HEK293 (cell line): Measurements from ENCODE around the gene TGFB1.

Experiments used
- HOXD13 ChIP-seq: sonication (generic); formaldehyde crosslinking; IDR thresholded peaks from 2 replicates; pipeline ENCODE4 v1.8.0; 2022; ENCODE audit warnings: missing genetic modification reagents, borderline replicate concordance
- PRDM10 ChIP-seq: fragments of 450-650 bp; formaldehyde crosslinking; IDR thresholded peaks from 2 replicates; pipeline ENCODE4 v1.5.1; 2016; ENCODE audit warnings: missing biosample characterization, missing genetic modification characterization
- ZNF169 ChIP-seq: fragments of 450-650 bp; formaldehyde crosslinking; IDR thresholded peaks from 2 replicates; pipeline ENCODE4 v1.5.1; 2016; ENCODE audit warnings: missing biosample characterization, missing genetic modification characterization
- ZNF488 ChIP-seq: fragments of 450-650 bp; formaldehyde crosslinking; IDR thresholded peaks from 2 replicates; pipeline ENCODE4 v1.5.1; 2016; ENCODE audit warnings: missing biosample characterization, missing genetic modification characterization
- ZNF544 ChIP-seq: fragments of 450-650 bp; formaldehyde crosslinking; IDR thresholded peaks from 2 replicates; pipeline ENCODE4 v1.5.0; 2017; ENCODE audit warnings: missing biosample characterization, missing genetic modification characterization
- ZNF548 ChIP-seq: fragments of 450-650 bp; formaldehyde crosslinking; IDR thresholded peaks from 2 replicates; pipeline ENCODE4 v1.5.1; 2016; ENCODE audit warnings: missing biosample characterization, missing genetic modification characterization
- ZNF670 ChIP-seq: fragments of 450-650 bp; formaldehyde crosslinking; IDR thresholded peaks from 2 replicates; pipeline ENCODE4 v1.5.1; 2016; ENCODE audit warnings: missing biosample characterization, missing genetic modification characterization, low read depth
- ZNF747 ChIP-seq: fragments of 450-650 bp; formaldehyde crosslinking; IDR thresholded peaks from 2 replicates; pipeline ENCODE4 v1.5.1; 2016; ENCODE audit warnings: missing biosample characterization, missing genetic modification characterization
- ZSCAN5A ChIP-seq: fragments of 450-650 bp; formaldehyde crosslinking; IDR thresholded peaks from 2 replicates; pipeline ENCODE4 v1.5.1; 2016; ENCODE audit warnings: missing biosample characterization, missing genetic modification characterization
- TF ChIP-seq, protein P1 (sequence below): fragments of 450-650 bp; formaldehyde crosslinking; IDR thresholded peaks from 2 replicates; pipeline ENCODE4 v1.5.1; 2016; ENCODE audit warnings: missing biosample characterization, missing genetic modification characterization
- TF ChIP-seq, protein P2 (sequence below): fragments of 450-650 bp; formaldehyde crosslinking; IDR thresholded peaks from 2 replicates; pipeline ENCODE4 v1.5.1; 2016; ENCODE audit warnings: missing biosample characterization, missing genetic modification characterization, borderline replicate concordance

- no peak for TF ChIP-seq ZNF544 (tag by site-specific recombination)
- TF ChIP-seq PRDM10 (tag by site-specific recombination): no peak
- no peak for TF ChIP-seq ZSCAN5A (tag by site-specific recombination)
- TF ChIP-seq ZNF169 (tag by site-specific recombination): no peak
- TF ChIP-seq, protein P1, sequence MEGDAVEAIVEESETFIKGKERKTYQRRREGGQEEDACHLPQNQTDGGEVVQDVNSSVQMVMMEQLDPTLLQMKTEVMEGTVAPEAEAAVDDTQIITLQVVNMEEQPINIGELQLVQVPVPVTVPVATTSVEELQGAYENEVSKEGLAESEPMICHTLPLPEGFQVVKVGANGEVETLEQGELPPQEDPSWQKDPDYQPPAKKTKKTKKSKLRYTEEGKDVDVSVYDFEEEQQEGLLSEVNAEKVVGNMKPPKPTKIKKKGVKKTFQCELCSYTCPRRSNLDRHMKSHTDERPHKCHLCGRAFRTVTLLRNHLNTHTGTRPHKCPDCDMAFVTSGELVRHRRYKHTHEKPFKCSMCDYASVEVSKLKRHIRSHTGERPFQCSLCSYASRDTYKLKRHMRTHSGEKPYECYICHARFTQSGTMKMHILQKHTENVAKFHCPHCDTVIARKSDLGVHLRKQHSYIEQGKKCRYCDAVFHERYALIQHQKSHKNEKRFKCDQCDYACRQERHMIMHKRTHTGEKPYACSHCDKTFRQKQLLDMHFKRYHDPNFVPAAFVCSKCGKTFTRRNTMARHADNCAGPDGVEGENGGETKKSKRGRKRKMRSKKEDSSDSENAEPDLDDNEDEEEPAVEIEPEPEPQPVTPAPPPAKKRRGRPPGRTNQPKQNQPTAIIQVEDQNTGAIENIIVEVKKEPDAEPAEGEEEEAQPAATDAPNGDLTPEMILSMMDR (tag by site-specific recombination): no peak
- TF ChIP-seq ZNF488: no peak
- TF ChIP-seq, protein P2, sequence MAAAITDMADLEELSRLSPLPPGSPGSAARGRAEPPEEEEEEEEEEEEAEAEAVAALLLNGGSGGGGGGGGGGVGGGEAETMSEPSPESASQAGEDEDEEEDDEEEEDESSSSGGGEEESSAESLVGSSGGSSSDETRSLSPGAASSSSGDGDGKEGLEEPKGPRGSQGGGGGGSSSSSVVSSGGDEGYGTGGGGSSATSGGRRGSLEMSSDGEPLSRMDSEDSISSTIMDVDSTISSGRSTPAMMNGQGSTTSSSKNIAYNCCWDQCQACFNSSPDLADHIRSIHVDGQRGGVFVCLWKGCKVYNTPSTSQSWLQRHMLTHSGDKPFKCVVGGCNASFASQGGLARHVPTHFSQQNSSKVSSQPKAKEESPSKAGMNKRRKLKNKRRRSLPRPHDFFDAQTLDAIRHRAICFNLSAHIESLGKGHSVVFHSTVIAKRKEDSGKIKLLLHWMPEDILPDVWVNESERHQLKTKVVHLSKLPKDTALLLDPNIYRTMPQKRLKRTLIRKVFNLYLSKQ (tag by site-specific recombination): no peak
- TF ChIP-seq ZNF670 (tag by site-specific recombination): no peak
- no peak for TF ChIP-seq ZNF747 (tag by site-specific recombination)
- TF ChIP-seq ZNF548 (tag by site-specific recombination): no peak
- no peak for TF ChIP-seq HOXD13
Observed at GRCh38 chr19:41327576-41328156, 26.1 kb downstream of the TGFB1 start.
